Fibroblast of pulmonary artery (primary cell): ENCODE measurements around the gene AP3D1.

Experiments used
- DNase-seq: peaks from one replicate; pipeline ENCODE4 v3.0.0-alpha.2; 2010; ENCODE audit warnings: low read depth
- H3K4me3 ChIP-seq: replicated peaks from 2 replicates; pipeline ENCODE4 v1.5.1; 2011; ENCODE audit warnings: low read depth, mild to moderate bottlenecking, control low read depth, low read length, moderate library complexity
- TF ChIP-seq, protein P1 (sequence below): IDR thresholded peaks from 2 replicates; pipeline ENCODE4 v1.5.1; 2011; ENCODE audit warnings: mild to moderate bottlenecking, control low read depth, low read length, inconsistent platforms; ENCODE audit errors: missing control alignments

AP3D1 gene

DNA sequence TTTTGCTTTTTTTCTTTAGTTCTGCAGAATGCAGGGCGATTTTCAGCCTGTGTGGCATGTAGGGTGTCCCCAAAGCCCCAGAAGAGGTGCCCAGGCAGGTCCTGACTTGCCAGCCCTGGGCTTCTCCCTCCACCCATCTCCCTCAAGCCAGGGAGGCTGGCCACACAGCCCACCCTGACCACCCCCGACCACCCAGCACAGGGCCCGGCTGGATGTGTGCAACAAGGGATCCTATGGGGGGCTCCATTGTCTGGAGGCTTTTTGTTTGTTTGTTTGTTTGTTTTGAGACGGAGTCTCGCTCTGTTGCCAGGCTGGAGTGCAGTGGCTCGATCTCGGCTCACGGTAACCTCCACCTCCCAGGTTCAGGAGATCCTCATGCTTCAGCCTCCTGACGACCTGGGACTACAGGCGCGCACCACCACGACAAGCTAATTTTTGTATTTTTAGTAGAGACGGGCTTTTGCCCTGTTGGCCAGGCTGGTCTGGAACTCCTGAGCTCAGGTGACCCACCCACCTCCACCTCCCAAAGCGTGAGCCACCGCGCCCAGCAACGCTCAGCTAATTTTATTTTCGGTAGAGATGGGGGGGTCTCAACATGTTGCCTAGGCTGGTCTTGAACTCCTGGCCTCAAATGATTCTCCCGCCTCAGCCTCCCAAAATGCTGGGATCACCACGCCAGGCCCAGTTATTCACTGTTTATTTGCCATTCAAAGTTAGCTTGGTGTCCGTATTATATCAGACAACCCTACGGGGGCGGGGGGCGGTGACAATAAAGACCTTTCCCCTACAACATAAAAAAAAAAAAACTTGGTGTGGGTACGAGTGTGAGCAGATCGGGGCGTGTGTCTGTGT lies 92.6 kb downstream of the AP3D1 start:
- TF ChIP-seq, protein P1, sequence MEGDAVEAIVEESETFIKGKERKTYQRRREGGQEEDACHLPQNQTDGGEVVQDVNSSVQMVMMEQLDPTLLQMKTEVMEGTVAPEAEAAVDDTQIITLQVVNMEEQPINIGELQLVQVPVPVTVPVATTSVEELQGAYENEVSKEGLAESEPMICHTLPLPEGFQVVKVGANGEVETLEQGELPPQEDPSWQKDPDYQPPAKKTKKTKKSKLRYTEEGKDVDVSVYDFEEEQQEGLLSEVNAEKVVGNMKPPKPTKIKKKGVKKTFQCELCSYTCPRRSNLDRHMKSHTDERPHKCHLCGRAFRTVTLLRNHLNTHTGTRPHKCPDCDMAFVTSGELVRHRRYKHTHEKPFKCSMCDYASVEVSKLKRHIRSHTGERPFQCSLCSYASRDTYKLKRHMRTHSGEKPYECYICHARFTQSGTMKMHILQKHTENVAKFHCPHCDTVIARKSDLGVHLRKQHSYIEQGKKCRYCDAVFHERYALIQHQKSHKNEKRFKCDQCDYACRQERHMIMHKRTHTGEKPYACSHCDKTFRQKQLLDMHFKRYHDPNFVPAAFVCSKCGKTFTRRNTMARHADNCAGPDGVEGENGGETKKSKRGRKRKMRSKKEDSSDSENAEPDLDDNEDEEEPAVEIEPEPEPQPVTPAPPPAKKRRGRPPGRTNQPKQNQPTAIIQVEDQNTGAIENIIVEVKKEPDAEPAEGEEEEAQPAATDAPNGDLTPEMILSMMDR: no peak
- H3K4me3 ChIP-seq: no peak overlapping the region
- no peak for DNase-seq

DNA sequence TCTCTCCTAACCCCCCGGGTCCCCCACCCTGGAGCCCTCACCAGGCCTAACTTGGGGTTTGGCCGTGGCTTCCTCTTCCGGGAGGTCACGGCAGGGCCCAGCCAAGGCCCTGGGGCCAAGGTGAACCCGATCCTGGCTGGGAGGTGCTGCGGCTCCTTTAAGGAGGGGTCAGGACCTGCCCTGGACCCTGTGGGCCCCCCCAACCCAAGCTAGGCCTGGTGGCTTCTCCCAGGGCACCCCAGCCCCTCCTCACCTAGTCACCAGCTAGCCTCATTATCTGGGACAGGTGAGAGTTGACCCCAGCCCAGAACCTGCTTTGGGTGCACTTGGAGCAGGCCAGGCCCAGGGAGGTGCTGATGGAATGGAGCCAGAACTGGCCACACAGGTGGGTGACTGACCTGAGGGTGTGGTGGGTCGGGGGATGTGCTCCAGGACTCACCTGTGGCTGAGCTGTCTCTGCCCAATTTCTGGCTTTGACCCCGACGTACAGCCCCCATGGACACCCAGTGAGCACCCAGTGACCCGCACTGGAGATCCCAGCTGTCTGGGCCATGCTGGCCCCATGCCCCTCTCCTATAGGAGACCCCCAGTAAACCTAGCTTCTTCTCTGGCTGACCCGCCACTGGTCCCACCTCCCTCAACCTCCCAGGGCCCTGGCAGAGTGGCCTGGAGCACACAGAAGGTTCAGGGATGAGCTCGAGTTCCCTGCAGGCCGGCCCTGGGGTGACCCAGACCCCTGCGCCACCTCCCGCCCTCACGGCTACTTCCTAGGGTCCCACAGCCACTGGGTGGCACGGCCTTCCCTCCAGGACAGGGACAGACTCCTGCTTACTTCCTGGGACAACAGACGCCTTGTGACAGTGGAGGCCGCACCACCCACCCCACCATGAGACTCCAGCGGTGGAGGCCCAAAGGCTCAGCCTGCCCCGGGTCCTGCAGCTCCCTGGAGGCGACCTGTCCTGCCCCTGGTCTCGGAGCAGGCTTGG lies 93.6 kb downstream of the AP3D1 start:
- no peak for DNase-seq
- no peak overlapping the region for H3K4me3 ChIP-seq
- TF ChIP-seq, protein P1: no peak

DNA sequence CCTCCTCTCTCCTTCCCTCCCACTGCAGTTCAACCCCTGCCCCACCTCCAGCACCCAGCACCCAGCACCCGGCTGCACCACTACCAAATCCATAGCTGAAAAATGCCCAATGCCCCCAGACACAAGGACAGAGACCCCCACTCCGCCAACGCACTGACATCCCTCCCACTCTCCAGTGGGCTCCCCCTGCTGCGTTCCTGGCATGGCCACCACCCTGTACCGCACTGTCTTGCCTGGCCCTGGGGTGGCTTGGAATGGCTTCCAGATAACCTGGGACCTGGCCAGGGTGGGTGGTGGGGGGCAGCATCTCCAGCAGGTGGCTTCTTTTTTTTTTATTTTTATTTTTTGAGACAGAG lies 94.6 kb downstream of the AP3D1 start:
- TF ChIP-seq, protein P1: no peak
- no peak for DNase-seq
- H3K4me3 ChIP-seq: no peak overlapping the region

DNA sequence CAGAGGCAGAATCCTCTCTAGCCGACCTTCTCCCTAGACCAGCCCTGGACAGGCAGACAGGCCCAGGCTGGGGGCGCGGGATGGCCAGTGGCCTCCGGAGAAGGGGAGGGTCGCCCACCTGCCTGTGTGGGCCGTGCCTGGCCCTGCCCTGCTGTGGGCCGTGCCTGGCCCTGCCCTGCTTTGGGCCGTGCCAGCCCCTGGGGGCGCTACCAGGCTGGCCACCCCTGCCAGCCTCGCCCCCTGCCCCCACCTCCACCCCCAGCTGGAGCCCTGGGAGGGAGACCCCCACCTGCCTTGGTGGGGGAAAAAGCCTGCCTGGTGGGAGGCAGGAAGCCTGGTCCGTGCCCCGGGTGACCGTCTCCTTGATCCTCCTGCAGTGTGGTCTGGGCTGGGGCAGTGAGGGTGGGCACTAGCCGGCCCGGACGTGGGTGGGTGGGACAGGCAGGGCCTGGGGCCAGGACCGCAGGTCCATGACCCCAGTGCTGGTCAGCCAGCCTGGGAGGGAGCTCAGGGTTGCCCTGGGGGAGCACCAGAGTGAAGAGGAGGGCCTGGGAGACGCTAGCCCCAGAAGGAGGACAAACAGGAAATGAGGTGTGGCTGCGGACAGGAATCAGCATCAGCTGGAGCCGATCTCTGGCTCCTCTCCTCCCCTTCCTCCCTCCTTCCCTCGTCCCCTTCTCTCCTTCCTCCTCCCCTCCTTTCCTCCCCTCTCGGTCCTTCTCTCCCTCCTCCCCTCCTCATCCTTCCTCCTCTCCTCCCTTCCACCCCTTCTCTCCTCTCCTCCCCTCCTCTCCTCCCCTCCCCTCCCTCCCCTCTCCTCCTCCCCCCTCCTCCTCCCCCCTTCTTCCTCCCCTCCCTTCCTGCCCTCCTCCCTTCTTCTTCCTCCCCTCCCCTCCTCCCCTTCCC lies 95.2 kb downstream of the AP3D1 start:
- H3K4me3 ChIP-seq: no peak overlapping the region
- peak; percentile 80 for DNase-seq
- TF ChIP-seq, protein P1: no peak

DNA sequence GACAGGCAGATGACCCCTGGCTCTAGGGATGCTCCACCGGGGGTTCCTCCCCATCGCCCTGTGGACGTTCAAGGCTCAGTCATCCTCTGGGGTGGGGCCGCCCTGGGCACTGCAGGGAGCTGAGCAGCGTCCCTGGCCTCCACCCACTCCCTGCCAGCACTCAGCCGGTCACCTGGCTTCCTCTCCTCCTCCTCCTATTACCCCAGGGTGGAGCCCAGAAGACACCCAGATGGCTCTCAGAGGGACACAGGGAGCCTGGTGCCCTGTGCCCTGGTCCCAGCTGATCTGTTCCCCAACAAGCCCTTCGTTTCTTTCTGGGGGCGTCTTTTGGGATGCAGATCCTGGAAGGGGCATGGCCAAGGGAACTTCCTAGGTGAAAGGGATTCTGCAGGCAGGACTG lies 96.6 kb downstream of the AP3D1 start:
- no peak for DNase-seq
- no peak overlapping the region for H3K4me3 ChIP-seq
- TF ChIP-seq, protein P1: no peak
